ENCODE data around the gene SSC5D. TPM values are rescaled to one million over a fixed set of nuclear protein-coding genes. Genes with fewer than 3 reads are reported as not detected.

SSC5D gene
- total RNA-seq, 1 donor from 2014 or later: 1.1 TPM

DNA sequence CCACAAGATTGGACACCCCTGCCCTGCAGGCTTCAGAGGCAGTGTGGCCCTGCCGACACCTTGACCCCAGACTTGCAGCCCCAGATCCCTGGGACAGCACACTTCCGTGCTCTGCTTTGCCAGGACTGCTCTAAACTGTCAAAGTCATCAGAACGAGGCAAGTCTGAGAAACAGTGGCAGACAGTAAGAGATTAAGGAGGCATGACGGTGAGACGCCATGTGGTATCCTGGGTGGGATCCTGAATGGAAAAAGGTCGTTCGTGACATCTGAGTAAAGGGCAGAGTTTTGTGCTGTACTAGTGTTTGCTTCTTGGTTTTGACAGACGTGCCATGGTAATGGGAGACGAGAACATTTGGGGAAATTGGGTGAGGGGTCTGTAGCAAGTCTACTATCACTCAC, 78.6 kb downstream of the SSC5D start:
- no peak for DNase-seq (ENCODE audit: low spot score, unreplicated experiment)

DNA sequence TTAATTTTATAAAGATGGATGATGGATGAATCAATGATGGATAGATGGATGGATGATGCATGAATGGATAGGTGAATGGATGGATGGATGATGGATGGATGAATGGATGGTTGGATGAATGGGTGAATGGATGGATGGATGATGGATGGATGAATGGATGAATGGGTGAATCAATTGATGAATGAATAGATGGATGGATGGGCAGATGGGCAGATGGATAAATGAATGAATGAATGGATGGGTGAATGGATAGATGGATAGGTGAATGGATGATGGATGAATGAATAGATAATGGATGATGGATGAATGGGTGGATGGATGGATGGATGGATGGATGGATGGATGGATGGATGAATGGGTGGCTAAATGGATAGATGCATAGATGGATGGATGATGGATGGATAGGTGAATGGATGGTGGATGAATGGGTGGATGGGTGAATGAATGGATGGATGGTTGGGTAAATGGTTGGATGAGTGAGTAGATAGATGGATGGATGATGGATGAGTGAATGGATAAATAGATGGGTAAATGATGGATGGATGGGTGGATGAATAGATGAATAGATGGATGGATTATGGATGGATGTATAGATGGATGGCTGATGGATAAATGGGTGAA, 79.6 kb downstream of the SSC5D start:
- H3K36me3 Mint-ChIP-seq (ENCODE audit: insufficient read depth): no peaks in the 10 kb centered on the region
- H3K4me1 Mint-ChIP-seq (ENCODE audit: low read depth): peaks cover 2% of the 10 kb centered on the region
- no peaks in the 10 kb centered on the region for H3K9me3 Mint-ChIP-seq (ENCODE audit: low read depth)
- H3K27ac Mint-ChIP-seq: no peak overlapping the region
- no peak for DNase-seq (ENCODE audit: low spot score, unreplicated experiment)
- no peak overlapping the region for H3K4me3 Mint-ChIP-seq (ENCODE audit: low read depth)
- H3K27me3 Mint-ChIP-seq: peaks cover 11% of the 10 kb centered on the region
- TF ChIP-seq, protein P1, sequence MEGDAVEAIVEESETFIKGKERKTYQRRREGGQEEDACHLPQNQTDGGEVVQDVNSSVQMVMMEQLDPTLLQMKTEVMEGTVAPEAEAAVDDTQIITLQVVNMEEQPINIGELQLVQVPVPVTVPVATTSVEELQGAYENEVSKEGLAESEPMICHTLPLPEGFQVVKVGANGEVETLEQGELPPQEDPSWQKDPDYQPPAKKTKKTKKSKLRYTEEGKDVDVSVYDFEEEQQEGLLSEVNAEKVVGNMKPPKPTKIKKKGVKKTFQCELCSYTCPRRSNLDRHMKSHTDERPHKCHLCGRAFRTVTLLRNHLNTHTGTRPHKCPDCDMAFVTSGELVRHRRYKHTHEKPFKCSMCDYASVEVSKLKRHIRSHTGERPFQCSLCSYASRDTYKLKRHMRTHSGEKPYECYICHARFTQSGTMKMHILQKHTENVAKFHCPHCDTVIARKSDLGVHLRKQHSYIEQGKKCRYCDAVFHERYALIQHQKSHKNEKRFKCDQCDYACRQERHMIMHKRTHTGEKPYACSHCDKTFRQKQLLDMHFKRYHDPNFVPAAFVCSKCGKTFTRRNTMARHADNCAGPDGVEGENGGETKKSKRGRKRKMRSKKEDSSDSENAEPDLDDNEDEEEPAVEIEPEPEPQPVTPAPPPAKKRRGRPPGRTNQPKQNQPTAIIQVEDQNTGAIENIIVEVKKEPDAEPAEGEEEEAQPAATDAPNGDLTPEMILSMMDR (IDR thresholded peaks at IDR 0.05; ENCODE audit: unreplicated experiment): no peak

More for the DNA sequence above, 78.6 kb downstream of the SSC5D start:
- no peak overlapping the region for H3K27ac Mint-ChIP-seq
- TF ChIP-seq, protein P1 (IDR thresholded peaks at IDR 0.05; ENCODE audit: unreplicated experiment): no peak
- no peak overlapping the region for H3K4me3 Mint-ChIP-seq (ENCODE audit: low read depth)
- H3K27me3 Mint-ChIP-seq: peaks cover 11% of the 10 kb centered on the region
- H3K4me1 Mint-ChIP-seq (ENCODE audit: low read depth): peaks cover 2% of the 10 kb centered on the region
- H3K9me3 Mint-ChIP-seq (ENCODE audit: low read depth): no peaks in the 10 kb centered on the region
- no peaks in the 10 kb centered on the region for H3K36me3 Mint-ChIP-seq (ENCODE audit: insufficient read depth)

Other genes starting within 250 kb of the SSC5D start
- 70.9 and 72.3 TPM in 2 replicates for gene PPP6R1, start 229.4 kb upstream of the SSC5D start, total RNA-seq
- gene HSPBP1, start 208.3 kb upstream of the SSC5D start, total RNA-seq: 46.1 and 46.9 TPM in 2 replicates
- gene BRSK1, start 204.4 kb upstream of the SSC5D start, total RNA-seq: 67.6 and 68.7 TPM in 2 replicates
- not detected in 2 replicates for gene TMEM150B, start 163.1 kb upstream of the SSC5D start, total RNA-seq
- 68.4 and 68.6 TPM in 2 replicates for gene KMT5C, start 148.6 kb upstream of the SSC5D start, total RNA-seq
- gene COX6B2, start 133.7 kb upstream of the SSC5D start, total RNA-seq: not detected in 2 replicates
- gene GARIN5B, start 125.2 kb upstream of the SSC5D start, total RNA-seq: 0.09 TPM in 1 of 2 replicates, not detected in the other
- gene IL11, start 118.0 kb upstream of the SSC5D start, total RNA-seq: 2.2 and 2.8 TPM in 2 replicates
- gene TMEM190, start 111.6 kb upstream of the SSC5D start, total RNA-seq: 2.3 and 4.3 TPM in 2 replicates
- 5.0 and 5.6 TPM in 2 replicates for gene TMEM238, start 104.1 kb upstream of the SSC5D start, total RNA-seq
- gene RPL28, start 102.5 kb upstream of the SSC5D start, total RNA-seq: 1,450 and 1,547 TPM in 2 replicates
- 69.9 and 77.2 TPM in 2 replicates for gene UBE2S, start 80.6 kb upstream of the SSC5D start, total RNA-seq
- 0.10 TPM in 1 of 2 replicates, not detected in the other for gene SHISA7, start 45.1 kb upstream of the SSC5D start, total RNA-seq
- 36.3 and 36.6 TPM in 2 replicates for gene ISOC2, start 26.8 kb upstream of the SSC5D start, total RNA-seq
- gene C19orf85, start 23.7 kb upstream of the SSC5D start, total RNA-seq: not detected in 2 replicates
- 12.9 and 16.8 TPM in 2 replicates for gene ZNF628, start 11.8 kb upstream of the SSC5D start, total RNA-seq
- gene NAT14, start 3.2 kb upstream of the SSC5D start, total RNA-seq: 62.6 and 69.7 TPM in 2 replicates
- gene SBK2, start 48.7 kb downstream of the SSC5D start, total RNA-seq: 1.9 and 2.3 TPM in 2 replicates
- 0.64 TPM in 1 of 2 replicates, not detected in the other for gene SBK3, start 57.1 kb downstream of the SSC5D start, total RNA-seq
- 26.6 and 29.1 TPM in 2 replicates for gene ZNF579, start 92.4 kb downstream of the SSC5D start, total RNA-seq
- 35.5 and 39.0 TPM in 2 replicates for gene FIZ1, start 111.1 kb downstream of the SSC5D start, total RNA-seq
- gene ZNF524, start 111.9 kb downstream of the SSC5D start, total RNA-seq: 7.9 and 8.5 TPM in 2 replicates
- 19.0 and 19.9 TPM in 2 replicates for gene ZNF865, start 117.2 kb downstream of the SSC5D start, total RNA-seq
- gene ZNF784, start 136.1 kb downstream of the SSC5D start, total RNA-seq: 14.6 and 15.3 TPM in 2 replicates
- gene ZNF580, start 152.6 kb downstream of the SSC5D start, total RNA-seq: 45.9 and 46.2 TPM in 2 replicates
- 38.8 and 40.1 TPM in 2 replicates for gene ZNF581, start 155.2 kb downstream of the SSC5D start, total RNA-seq
- gene CCDC106, start 159.8 kb downstream of the SSC5D start, total RNA-seq: 23.0 and 23.9 TPM in 2 replicates
- 275 and 281 TPM in 2 replicates for gene U2AF2, start 166.6 kb downstream of the SSC5D start, total RNA-seq
- gene EPN1, start 186.8 kb downstream of the SSC5D start, total RNA-seq: 115 and 118 TPM in 2 replicates
- gene NLRP9, start 250.0 kb downstream of the SSC5D start, total RNA-seq: not detected in 2 replicates

Measured in progenitor cell of endocrine pancreas (in vitro differentiated cells).